Right lobe of liver (tissue), 4 donors: Measurements from ENCODE around the gene LRRC45.

ENCODE experiments used
- CTCF ChIP-seq, 4 donors: fragments of 200-600 bp in 3 of 4; fragments of 450-650 bp in 1 of 4; IDR thresholded peaks; one replicate each; pipeline versions ENCODE4 v1.5.1 to v1.8.0; 2016 to 2022; ENCODE audit warnings: antibody characterized with exemption in 4 of 4, mild to moderate bottlenecking in 2 of 4
- POLR2A ChIP-seq: fragments of 450-650 bp; IDR thresholded peaks from one replicate; pipeline ENCODE4 v1.6.1; 2017; ENCODE audit warnings: antibody characterized with exemption, mild to moderate bottlenecking
- donor health status: DM: no; HTN: no; CAD: no.
- donor health status: DM: no; HTN: no; CAD: no.
- donor health status: DM: no; HTN: yes; CAD: no.

- TF ChIP-seq CTCF (IDR thresholded peaks at IDR 0.05) (no peak), POLR2A (no peak)
These were observed 26.2 kb upstream of the LRRC45 start for GRCh38 chr17:81996757-81997441.
